HS-27A (cell line): ENCODE measurements around the gene OARD1.
"Not testable (repeated sequence)": the region's sequence is repeated elsewhere in the genome, so short reads cannot be mapped to it uniquely, and the experiment has no call there.

Experiments used
- DNase-seq: peaks from one replicate; pipeline ENCODE4 v3.0.0-alpha.2; 2012; ENCODE audit warnings: low read depth, missing footprints

OARD1 gene

DNA sequence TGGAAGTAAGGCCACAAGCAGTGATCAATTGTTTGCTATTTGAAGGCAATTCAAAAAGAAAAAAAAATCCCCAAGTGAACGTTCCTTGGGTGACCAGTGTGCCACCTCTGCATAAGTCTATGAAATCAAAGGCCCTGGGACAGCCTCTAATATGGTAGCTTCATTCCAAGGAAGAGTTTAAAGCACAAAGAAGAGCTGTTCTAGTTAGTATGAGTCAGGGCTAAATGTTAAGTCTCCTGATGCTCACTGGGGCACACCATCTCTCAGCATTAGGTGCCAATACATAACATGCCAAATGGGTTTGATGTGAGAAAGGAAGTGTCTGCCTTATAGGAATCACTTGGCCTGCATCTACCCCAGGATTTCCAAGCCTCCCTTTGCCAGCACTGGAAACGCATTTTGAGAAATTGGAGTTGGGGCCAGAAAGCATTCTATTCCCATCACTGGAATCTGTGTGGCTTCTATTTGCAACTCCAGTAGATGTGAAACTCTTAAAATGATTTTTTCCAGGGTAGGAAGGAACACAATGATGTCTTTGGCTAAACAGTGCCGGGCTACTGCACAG is 46.1 kb downstream of the OARD1 start:
- DNase-seq, result no peak

DNA sequence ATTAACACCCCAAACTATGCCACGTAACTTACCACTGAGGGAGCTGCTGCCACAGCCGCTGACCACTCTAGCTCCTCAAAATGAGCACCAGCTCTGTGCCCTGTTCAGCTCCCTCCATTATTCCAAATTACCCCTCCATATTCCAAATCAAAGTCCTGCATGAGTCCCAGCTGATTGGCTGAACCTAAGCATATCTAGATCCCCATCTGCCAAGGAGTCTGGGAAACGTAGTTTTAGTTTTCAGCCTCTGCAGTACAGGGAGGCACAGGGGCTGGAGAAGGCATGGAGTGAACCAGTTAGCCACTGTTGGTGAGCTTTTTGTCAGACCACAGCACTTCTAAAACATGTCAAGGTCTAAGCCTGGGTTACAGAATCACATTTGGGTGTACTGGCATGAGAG is 49.0 kb downstream of the OARD1 start:
- DNase-seq, result no peak

DNA sequence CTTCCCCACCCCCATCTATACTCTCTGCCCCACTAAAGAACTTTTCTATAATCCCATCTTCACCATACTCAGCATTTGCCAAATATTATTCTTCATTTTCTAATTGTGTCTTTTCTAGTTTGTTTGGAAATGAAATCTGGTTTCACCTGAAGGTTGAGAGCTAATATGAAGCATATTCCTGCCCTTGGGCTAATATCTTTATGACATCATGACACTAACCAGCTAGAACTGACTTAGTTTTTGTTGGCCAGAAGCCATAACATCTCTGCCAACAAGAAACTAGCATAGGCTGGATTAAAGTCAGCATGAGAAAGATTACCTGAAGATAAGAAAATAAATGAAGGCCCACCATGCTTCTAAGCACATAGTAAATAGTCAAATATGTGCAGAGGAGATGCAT is 49.9 kb downstream of the OARD1 start:
- no peak for DNase-seq

DNA sequence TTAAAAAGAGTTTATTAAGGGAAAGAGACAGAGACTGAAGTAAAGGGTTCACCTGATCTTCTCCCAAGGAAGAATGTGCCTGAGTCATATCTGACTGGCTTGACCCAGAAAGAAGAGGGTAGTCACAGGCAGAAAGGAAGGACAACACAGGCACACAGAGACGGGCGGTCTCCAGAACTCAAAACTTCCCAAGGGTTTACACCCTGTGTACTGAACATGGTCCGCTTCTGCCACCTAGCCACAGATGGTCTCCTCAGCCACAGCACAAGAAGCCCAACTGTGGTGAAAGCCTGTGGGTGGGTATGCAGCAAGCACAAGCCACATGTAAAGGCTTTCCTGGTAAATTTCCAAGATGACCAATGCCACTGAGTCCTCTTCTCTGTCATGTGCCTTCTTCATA is 50.3 kb downstream of the OARD1 start:
- no peak for DNase-seq

DNA sequence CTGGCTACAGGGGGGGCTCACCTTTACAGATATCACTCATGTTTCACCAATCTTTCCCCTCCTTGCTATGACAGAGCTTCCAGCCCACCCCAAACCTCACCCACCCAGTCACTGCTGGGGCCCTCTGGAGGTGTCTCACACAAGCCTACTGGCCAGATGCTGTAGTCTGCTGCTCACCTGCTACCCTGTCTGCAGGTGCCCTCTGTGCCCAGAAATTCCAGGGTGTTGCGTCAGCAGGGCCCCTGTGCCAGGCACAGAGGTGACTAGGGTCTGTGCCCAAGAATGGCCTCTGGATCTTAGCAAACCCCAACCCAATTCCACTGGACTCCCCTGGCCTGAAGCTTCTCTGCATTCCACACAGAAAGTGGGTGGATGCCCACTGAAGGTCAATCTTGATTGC is 54.5 kb downstream of the OARD1 start:
- DNase-seq, result no peak

DNA sequence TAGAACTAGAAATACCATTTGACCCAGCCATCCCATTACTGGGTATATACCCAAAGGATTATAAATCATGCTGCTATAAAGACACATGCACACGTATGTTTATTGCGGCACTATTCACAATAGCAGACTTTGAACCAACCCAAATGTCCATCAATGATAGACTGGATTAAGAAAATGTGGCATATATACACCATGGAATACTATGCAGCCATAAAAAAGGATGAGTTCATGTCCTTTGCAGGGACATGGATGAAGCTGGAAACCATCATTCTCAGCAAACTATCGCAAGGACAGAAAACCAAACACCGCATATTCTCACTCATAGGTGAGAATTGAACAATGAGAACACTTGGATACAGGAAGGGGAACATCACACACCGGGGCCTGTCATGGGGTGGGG is 56.3 kb downstream of the OARD1 start:
- DNase-seq, result not testable (repeated sequence)

DNA sequence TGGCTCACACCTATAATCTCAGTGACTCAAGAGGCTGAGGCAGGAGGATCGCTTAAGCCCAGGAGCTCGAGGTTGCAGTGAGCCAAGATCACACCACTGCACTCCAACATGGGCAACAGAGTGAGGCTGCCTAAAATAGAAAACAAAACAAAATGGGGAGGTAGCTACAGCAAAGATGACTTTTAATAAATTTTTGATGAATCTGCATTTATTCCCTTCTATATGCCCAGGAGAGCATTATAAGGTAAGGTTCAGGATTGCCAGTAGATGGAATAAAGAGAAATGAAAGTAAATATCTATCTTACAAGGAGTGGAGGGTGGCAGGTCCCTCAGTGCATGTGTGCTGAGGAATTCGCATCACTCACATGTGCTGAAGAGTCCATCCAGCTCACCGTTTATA is 57.4 kb downstream of the OARD1 start:
- DNase-seq, result no peak
